ENCODE results near the gene DICER1. TPM values are rescaled to one million over a fixed set of nuclear protein-coding genes. Genes with fewer than 3 reads are reported as not detected.

The DICER1 gene
- total RNA-seq, 1 donor from 2014 or later: 71.1 TPM

GRCh38 chr14:95064734-95065133, 92.6 kb downstream of the DICER1 start:
- TF ChIP-seq CTCF (IDR thresholded peaks at IDR 0.05): no peak
- H3K27ac ChIP-seq: no peak overlapping the region
- no peak for ATAC-seq
- no peak overlapping the region for H3K4me3 ChIP-seq
- intact Hi-C loops (cut with DNase I): no loop called here
- no peaks in the 10 kb centered on the region for H3K4me1 ChIP-seq
- H3K9me3 ChIP-seq: no peaks in the 10 kb centered on the region
- no peaks in the 10 kb centered on the region for H3K36me3 ChIP-seq
- peak; percentile 38 for DNase-seq
- H3K27me3 ChIP-seq: no peaks in the 10 kb centered on the region

- no peaks in the 10 kb centered on the region for H3K9me3 ChIP-seq
- DNase-seq (peak; percentile 51), ATAC-seq (no peak)
- no peaks in the 10 kb centered on the region for H3K36me3 ChIP-seq
- no peak for TF ChIP-seq CTCF (IDR thresholded peaks at IDR 0.05)
- no peaks in the 10 kb centered on the region for H3K4me1 ChIP-seq
- no peaks in the 10 kb centered on the region for H3K27me3 ChIP-seq
- no peak overlapping the region for H3K27ac ChIP-seq
- H3K4me3 ChIP-seq: no peak overlapping the region
- intact Hi-C loops (cut with DNase I): no loop called here
These were observed 93.1 kb downstream of the DICER1 start for GRCh38 chr14:95064256-95064655.

- no peak for ATAC-seq
- no peak overlapping the region for H3K27ac ChIP-seq
- TF ChIP-seq CTCF (IDR thresholded peaks at IDR 0.05): no peak
- no peaks in the 10 kb centered on the region for H3K27me3 ChIP-seq
- intact Hi-C loops (cut with DNase I): no loop called here
- no peak for DNase-seq
- no peaks in the 10 kb centered on the region for H3K36me3 ChIP-seq
- H3K9me3 ChIP-seq: no peaks in the 10 kb centered on the region
- H3K4me3 ChIP-seq: no peak overlapping the region
- H3K4me1 ChIP-seq: no peaks in the 10 kb centered on the region
These were observed 93.9 kb downstream of the DICER1 start for GRCh38 chr14:95063391-95063790.

GRCh38 chr14:95062946-95063345, 94.4 kb downstream of the DICER1 start:
- H3K4me1 ChIP-seq: no peaks in the 10 kb centered on the region
- no peak for ATAC-seq
- no peak for TF ChIP-seq CTCF (IDR thresholded peaks at IDR 0.05)

GRCh38 chr14:95062220-95062619, 95.1 kb downstream of the DICER1 start:
- H3K4me1 ChIP-seq: no peaks in the 10 kb centered on the region
- peak; percentile 16 for DNase-seq
- TF ChIP-seq CTCF (IDR thresholded peaks at IDR 0.05): no peak

More at GRCh38 chr14:95062946-95063345, 94.4 kb downstream of the DICER1 start:
- peak; percentile 17 for DNase-seq
- H3K36me3 ChIP-seq: no peaks in the 10 kb centered on the region
- H3K4me3 ChIP-seq: no peak overlapping the region
- H3K9me3 ChIP-seq: no peaks in the 10 kb centered on the region
- intact Hi-C loops (cut with DNase I): no loop called here
- no peak overlapping the region for H3K27ac ChIP-seq
- no peaks in the 10 kb centered on the region for H3K27me3 ChIP-seq

More at GRCh38 chr14:95062220-95062619, 95.1 kb downstream of the DICER1 start:
- Histone ChIP-seq H3K9me3 (no peaks in the 10 kb centered on the region), H3K36me3 (no peaks in the 10 kb centered on the region), H3K27ac (no peak overlapping the region), H3K4me3 (no peak overlapping the region), H3K27me3 (no peaks in the 10 kb centered on the region)
- no peak for ATAC-seq
- intact Hi-C loops (cut with DNase I): no loop called here

Measured in upper lobe of right lung (tissue), 1 donor.